OCI-M1 (cell line): Measurements from ENCODE around the gene ESPNL.
A peak's percentile ranks its signal among the peaks of the same experiment; 100 is the strongest.

Experiments
- DNase-seq: peaks from one replicate; lab custom pipeline; 2025; lab: John Stamatoyannopoulos, UW

The ESPNL gene

DNA sequence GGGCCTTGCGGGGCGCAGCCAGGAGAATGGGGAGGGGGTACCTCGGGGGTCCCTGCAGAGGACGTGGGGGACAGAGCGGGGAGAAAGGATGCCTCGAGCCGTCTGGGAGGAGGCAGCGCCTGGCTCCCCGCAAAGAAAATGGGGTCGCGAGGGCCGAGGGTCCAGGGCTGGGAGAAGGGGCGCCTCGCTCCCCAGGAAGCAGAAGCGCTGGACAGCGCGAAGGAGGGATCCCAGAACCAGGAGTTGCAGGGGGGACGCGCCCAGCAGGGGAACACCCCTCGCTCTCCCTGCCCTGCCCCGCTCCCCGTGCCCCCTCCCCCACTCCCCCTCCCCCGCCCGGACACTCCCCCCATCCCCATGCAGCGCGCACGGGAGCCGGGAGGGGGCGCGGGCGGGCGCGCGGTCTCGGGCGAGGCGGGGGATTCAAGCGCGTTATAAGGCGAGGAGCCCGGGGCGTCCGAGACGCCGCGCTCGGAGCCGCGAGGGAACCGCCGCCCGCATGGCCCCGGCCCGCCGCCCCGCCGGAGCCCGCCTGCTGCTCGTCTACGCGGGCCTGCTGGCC, 58.5 kb downstream of the ESPNL start, which contains the start of gene ERFE:
Gene ERFE, plus strand, starts transcription at position 462 of the 562 bp plus-strand sequence. Its CDS starts 38 bp downstream, at position 500.
- DNase-seq = peak; percentile 81

DNA sequence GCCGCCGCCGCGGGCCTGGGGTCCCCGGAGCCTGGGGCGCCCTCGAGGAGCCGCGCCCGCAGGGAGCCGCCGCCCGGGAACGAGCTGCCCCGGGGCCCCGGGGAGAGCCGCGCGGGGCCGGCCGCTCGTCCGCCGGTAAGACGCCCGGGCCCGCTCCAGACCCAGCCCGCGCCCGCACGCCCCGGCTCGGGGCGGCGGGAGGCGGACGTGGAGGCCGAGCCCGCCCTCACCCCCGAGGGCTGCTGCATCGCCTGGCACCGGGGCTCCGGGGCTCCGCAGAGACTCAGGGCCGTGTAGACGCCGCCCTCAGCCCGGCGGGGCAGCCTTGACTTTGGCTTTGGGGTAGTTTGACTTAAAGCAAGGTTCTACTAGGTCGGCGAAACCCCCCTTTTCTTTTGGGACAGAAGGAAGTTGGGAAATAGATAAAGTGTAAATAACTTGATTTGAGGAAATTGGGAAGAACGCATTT, 59.0 kb downstream of the ESPNL start:
- peak; percentile 39 for DNase-seq

DNA sequence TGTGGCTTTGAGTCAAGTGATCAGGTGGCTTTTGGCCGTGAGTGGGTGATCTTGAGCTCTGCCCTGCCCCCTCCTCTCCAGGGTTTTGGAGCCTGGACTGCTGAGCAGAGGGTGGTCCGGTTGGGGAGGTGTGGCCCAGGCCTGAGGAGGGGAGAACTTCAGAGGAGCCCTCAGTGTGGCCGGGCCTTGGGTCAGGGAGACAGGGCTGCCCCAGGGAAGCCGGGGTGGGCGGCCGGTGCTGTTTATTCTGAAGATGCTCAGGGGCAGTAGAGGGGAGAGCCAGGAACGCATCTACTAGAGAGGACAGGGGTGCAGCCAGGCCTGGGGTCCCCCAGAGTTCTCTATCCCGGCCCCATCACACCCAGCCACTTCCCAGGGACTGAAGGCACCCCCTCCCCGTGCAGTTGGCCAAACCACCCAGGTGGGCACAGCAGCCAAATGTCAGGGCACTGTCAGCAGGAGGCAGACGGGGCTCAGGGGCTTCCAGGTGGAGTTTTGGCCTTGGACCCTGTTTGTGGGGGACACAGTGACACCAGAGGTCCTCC, 59.6 kb downstream of the ESPNL start:
- DNase-seq = peak; percentile 39

- DNase-seq = peak; percentile 5
These were observed 60.3 kb downstream of the ESPNL start for GRCh38 chr2:238160206-238161129.

DNA sequence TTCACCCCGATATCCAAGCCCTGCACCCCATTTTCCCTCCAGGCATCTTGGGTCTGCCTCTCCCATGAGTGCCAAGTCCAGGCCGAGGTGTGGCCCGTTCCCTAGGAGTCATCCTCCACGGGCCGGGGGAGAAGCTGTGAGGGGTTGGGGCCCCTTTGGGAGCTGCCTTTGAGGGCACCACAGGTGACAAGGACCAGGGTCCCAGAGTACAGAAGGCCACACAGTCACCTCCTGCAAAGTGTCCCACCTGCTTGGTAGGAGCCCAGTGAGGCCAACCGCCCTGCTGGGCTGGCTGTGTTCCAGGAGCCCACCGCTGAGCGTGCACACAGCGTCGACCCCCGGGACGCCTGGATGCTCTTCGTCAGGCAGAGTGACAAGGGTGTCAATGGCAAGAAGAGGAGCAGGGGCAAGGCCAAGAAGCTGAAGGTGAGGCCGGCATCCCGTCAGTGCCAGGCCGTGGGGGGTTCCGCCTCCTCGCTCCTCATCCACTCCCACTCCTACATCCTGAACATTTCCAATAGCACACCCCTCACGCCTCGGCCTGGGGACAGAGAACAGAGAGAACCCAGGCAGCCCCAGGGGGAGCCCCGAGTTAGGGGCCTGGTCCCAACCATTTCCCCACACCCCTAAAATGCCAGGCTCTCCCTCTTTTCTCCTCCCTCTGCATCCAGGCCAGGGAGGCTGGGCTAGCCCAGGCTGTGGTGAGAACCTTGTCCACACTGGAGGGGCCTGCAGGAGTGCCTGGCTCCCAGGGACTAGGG, 61.3 kb downstream of the ESPNL start:
- no peak for DNase-seq

DNA sequence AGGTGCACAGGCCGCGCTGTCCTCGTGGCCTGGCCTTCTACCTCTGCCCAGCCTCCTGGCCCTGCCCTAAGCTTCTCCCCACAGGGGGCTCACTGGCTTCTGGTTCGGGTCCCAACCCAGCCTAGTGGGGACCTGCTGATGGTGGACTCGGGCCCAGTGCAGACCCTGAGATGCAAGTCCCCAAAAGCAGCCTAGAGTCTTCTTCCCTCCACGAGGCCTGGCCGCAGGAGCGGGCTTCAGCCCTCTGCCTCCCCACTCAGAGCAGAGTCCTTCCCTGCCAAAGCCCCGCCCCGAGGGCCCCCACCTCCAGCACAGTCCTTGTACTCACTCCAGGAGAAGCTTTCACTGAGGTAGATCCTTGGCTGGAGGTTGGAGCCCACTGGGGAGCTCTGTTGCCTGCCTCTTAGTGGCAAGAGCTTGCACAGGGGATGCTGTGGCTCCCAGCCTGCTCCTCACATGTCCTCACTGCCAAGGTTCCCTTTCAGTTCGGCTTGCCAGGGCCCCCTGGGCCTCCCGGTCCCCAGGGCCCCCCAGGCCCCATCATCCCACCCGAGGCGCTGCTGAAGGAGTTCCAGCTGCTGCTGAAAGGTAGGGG, 62.2 kb downstream of the ESPNL start:
- DNase-seq = no peak

DNA sequence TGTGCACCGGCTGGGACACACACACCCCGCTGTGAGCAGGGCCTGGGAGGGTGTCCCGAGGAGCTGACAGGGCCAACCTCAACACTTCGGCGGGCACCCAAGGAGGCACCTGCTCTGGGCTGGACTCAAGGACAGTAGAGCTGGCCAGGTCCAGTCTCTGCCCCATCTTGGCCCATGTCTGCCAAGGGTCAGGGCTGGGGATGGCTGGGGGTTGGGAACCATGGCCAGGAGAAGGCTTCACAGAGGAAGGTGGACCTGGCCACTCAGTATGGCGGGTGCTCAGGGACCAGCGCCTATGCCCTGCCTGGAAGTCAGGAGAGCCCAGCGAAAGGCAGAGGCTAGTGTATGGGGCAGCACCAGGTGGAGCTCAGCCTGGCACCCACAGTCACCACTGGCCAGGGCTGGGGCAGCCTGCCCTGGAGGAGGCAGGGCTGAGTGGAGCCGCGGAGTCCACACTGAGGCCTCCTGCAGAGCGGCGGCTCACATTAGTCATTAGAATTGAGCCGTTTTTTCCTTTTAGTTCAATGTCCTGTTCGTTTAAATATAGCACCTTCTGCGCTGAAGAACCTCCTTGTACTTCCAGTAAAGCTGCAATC, 62.8 kb downstream of the ESPNL start:
- DNase-seq = no peak

GRCh38 chr2:238163481-238164198, 63.5 kb downstream of the ESPNL start:
- DNase-seq = no peak

DNA sequence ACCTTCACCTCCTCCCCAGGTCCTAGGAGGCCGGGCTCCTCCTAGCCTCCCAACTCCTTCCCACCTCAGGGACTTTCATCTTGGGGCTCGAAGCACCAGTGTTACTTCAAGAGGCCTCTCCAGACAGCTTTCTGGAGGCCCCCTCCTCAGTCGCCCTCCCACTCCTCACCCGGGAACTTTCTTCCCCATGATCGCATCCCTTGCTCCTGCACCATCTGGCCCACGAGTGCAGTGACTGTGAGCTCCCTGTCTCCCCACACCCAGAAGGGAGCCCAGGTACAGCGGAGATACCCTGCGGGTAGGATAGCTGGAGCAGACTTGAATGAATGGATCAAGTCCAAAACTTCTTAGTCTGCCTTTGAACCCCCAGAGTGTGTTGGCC, 64.8 kb downstream of the ESPNL start:
- DNase-seq = no peak

GRCh38 chr2:238165288-238165921, 65.3 kb downstream of the ESPNL start:
- no peak for DNase-seq

DNA sequence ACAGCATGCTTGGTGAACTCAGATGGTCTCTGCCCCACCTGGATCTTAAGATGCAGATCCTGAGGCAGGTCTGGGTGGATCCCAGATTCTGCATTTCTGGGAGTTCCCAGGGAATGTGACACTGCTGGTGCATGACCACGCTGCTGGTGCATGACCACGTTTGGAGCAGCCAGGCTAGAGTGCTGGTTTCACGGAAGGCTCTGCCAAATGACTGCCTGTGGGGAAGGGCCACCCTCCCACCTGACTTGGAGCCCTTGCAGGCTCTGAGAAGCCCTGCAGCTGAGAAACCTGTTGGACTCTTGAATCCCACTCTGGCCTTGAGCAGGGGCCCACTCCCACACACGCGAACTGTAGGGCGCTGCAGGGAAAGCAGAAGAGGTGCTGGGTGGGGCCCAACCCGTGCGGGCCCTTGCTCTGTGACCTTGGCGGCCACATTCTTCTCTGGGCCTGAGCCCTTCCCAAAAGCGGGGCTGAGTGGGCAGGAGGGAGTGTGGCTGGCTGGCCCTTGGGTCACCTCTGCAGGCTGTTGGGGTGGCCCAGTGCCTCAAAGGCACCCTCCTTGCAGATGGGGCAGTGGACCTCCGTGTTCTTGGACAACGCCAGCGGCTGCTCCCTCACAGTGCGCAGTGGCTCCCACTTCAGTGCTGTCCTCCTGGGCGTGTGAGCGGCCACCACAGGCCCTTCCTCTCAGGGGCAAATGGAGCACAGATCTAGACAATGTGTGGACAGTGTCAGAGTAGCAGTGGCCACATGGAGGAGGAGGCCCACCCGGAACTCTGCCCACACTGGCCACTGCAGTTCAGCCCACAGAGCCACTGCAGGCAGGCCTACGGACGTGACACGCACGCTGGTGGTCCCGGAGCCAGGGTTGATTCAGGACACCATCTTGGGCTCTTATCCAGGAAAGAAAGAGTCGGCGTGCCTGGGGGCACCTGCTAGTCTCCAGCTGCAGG, 66.5 kb downstream of the ESPNL start:
- DNase-seq = no peak

GRCh38 chr2:238167344-238167715, 67.2 kb downstream of the ESPNL start:
- DNase-seq = no peak

GRCh38 chr2:238167761-238168160, 67.6 kb downstream of the ESPNL start:
- peak; percentile 43 for DNase-seq

DNA sequence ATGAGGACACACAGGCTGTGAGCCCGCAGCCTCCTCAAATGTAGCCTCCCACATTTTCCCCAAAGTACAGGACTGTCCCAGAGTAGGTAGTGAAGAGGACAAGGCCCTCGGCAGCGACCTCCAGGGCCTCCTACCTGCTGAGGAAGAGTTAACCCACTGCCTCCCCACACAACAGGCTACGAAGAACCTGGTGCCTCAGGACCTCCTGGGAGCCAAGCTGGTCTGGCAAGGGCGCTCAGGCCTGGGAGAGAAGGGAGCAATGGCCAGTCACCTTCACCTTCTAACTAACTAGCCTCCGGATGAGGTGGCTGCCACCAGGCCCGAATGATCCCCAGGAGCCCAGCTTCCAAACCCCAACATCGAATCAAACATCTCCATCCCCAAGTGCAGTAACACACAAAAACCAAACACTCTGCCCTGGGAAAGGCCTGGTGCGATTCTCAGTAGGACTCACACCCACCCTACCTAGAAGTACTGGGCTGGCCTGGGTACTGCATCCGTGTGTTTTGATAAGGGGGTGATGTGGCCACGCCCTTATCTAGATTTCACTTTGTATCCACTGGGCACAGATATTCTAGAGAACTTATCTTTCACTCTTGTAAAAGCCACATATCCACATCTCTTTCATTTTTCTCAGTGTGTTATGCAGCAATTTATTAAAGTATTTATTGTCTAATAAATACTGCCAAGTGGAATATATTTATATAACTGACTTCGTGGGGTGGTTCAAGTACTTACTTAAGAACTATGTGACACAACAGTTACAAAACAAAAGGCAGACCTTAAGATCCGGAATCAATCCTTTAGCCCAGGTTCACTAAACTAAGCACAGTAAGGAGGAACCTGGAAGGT, 68.3 kb downstream of the ESPNL start:
- DNase-seq = peak; percentile 82

GRCh38 chr2:238169048-238169707, 69.0 kb downstream of the ESPNL start:
- DNase-seq = peak; percentile 85

GRCh38 chr2:238169708-238170251, 69.6 kb downstream of the ESPNL start:
- DNase-seq = no peak

- DNase-seq = no peak
These were observed 70.4 kb downstream of the ESPNL start for GRCh38 chr2:238170386-238171071.
